Motor neuron (in vitro differentiated cells): ENCODE results near the gene GCK. TPM values are rescaled to one million over a fixed set of nuclear protein-coding genes. Genes with fewer than 3 reads are reported as not detected.

Experiments used
- ATAC-seq, 8 experiments: fragments of 200-7000 bp; cut with Tn5 transposase; replicated peaks in 6 of 8; 2 replicates each; pipeline ENCODE4 v1.8.0; 2021; ENCODE audit warnings: mild to moderate bottlenecking in 8 of 8, moderate library complexity in 8 of 8
- H3K27ac ChIP-seq, 2 donors: fragments of 250-450 bp; sonication (Bioruptor Pico); 2 replicates each; pipeline ENCODE4 v1.9.0; 2021; ENCODE audit warnings: antibody characterized with exemption in 2 of 2, mild to moderate bottlenecking in 2 of 2, moderate library complexity in 1 of 2
- H3K4me1 ChIP-seq, 2 donors: fragments of 250-450 bp; sonication (Bioruptor Pico); replicated peaks in 1 of 2; 2 replicates each; pipeline ENCODE4 v1.6.1; 2021; ENCODE audit warnings: antibody characterized with exemption in 2 of 2, mild to moderate bottlenecking in 2 of 2, moderate library complexity in 1 of 2
- H3K4me3 ChIP-seq, 5 donors: fragments of 250-450 bp; sonication (Bioruptor Pico); 2 replicates each; pipeline ENCODE4 v1.9.0; 2021; ENCODE audit warnings: antibody characterized with exemption in 5 of 5, mild to moderate bottlenecking in 5 of 5, moderate library complexity in 4 of 5
- WGBS, 10 experiments: fragments of 450-650 bp; shearing (Covaris generic); methylation state at CpG; one replicate each; pipeline ENCODE4 v1.0.0; 2022; 5-methylcytosine and 5-hydroxymethylcytosine counted together
- in situ Hi-C, 9 experiments: fragments of 400-800 bp; cut with MboI; loops; one replicate each; pipeline ENCODE4 v1.15.0; 2021; ENCODE audit warnings: low sequenced_read_pairs in 9 of 9, low pct_unique_long_range_greater_than_20kb in 2 of 9; ENCODE audit not compliant: unreplicated experiment in 9 of 9
- total RNA-seq, 8 experiments: library from RNA; unstranded; fragments of 300-600 nt; gene quantifications; 2 replicates each; pipeline versions ENCODE4 v1.2.3 to v1.2.4, GENCODE V29; 2022

Gene GCK
- total RNA-seq, 8 experiments from 2014 or later, result 0.31 to 5.1 (median 2.5) TPM

- in situ Hi-C loops, result no loop called here
- no peak overlapping the region for H3K4me3 ChIP-seq
- no peaks in the 10 kb centered on the region for H3K4me1 ChIP-seq
- WGBS, 10 experiments, result 83% methylated on average over 1 of the region's 16 CpGs; no CpG with 5 or more reads in 9 of the 10 experiments
- peak in 1 of 8 experiments; percentile 6 for ATAC-seq
- no peak overlapping the region for H3K27ac ChIP-seq
Measured at GRCh38 chr7:44111761-44112160, 77.5 kb downstream of the GCK start.

- no peak overlapping the region for H3K27ac ChIP-seq
- ATAC-seq, result peak in 2 of 8 experiments; percentile 2 to 6
- in situ Hi-C loops, result no loop called here
Measured at GRCh38 chr7:44110719-44111635, 78.3 kb downstream of the GCK start.

GRCh38 chr7:44109991-44110390 is 79.2 kb downstream of the GCK start:
- Histone ChIP-seq H3K4me1 (peaks cover 12 to 13% of the 10 kb centered on the region in 2 donors), H3K27ac (no peak overlapping the region), H3K4me3 (no peak overlapping the region)
- in situ Hi-C loops, result no loop called here
- WGBS, 10 experiments, result 87 to 100% (median 100%) methylated on average over 1 to 7 of the region's 18 CpGs; no CpG with 5 or more reads in 5 of the 10 experiments
- ATAC-seq, result no peak

More at GRCh38 chr7:44110719-44111635, 78.3 kb downstream of the GCK start:
- WGBS, 10 experiments, result 83 to 93% (median 90%) methylated on average over 1 to 13 of the region's 27 CpGs; no CpG with 5 or more reads in 5 of the 10 experiments
- peaks cover 2 to 3% of the 10 kb centered on the region in 2 donors for H3K4me1 ChIP-seq
- no peak overlapping the region for H3K4me3 ChIP-seq

GRCh38 chr7:44108768-44109750 is 80.2 kb downstream of the GCK start:
- WGBS, 10 experiments, result 30 to 100% (median 80%) methylated on average over 1 to 2 of the region's 21 CpGs; no CpG with 5 or more reads in 5 of the 10 experiments
- in situ Hi-C loops, result no loop called here
- Histone ChIP-seq H3K4me3 (no peak overlapping the region), H3K4me1 (peaks cover 13 to 19% of the 10 kb centered on the region in 2 donors), H3K27ac (no peak overlapping the region)
- ATAC-seq, result no peak

GRCh38 chr7:44107961-44108767 is 81.1 kb downstream of the GCK start:
- Histone ChIP-seq H3K4me3 (no peak overlapping the region), H3K4me1 (peaks cover 13 to 19% of the 10 kb centered on the region in 2 donors), H3K27ac (no peak overlapping the region)
- in situ Hi-C loops, result no loop called here
- ATAC-seq, result no peak
- WGBS, 10 experiments, result 60 to 100% methylated on average over 1 to 2 of the region's 21 CpGs; no CpG with 5 or more reads in 8 of the 10 experiments

- Histone ChIP-seq H3K27ac (no peak overlapping the region), H3K4me3 (no peak overlapping the region), H3K4me1 (peaks cover 13 to 19% of the 10 kb centered on the region in 2 donors)
- ATAC-seq, result no peak
- in situ Hi-C loops, result no loop called here
- 80 to 100% (median 83%) methylated on average over 1 of the region's 18 CpGs; no CpG with 5 or more reads in 7 of the 10 experiments for WGBS, 10 experiments
Measured at GRCh38 chr7:44107116-44107960, 81.9 kb downstream of the GCK start.

- ATAC-seq, result no peak
- Histone ChIP-seq H3K4me3 (no peak overlapping the region), H3K27ac (no peak overlapping the region), H3K4me1 (peaks cover 13 to 19% of the 10 kb centered on the region in 2 donors)
- 20 to 100% (median 100%) methylated on average over 1 to 6 of the region's 10 CpGs; no CpG with 5 or more reads in 3 of the 10 experiments for whole genome bisulfite sequencing, 10 experiments
- in situ Hi-C loops, result no loop called here
Measured at GRCh38 chr7:44106311-44107065, 82.8 kb downstream of the GCK start.

GRCh38 chr7:44105832-44106231 is 83.4 kb downstream of the GCK start:
- in situ Hi-C loops, result no loop called here
- ATAC-seq, result no peak
- peak overlapping the region in 1 of 2 donors; percentile 5 for H3K27ac ChIP-seq
- H3K4me3 ChIP-seq, result peak overlapping the region in 2 of 5 donors; percentile 39 to 45
- peaks cover 13 to 20% of the 10 kb centered on the region in 2 donors for H3K4me1 ChIP-seq
- WGBS, 10 experiments, result 13 to 100% (median 80%) methylated on average over 1 of the region's 2 CpGs; no CpG with 5 or more reads in 5 of the 10 experiments

- peak overlapping the region; percentile 15 to 45 (median 31) for H3K4me3 ChIP-seq
- WGBS, 10 experiments, result 0 to 70% (median 21%) methylated on average over 2 to 8 of the region's 28 CpGs; no CpG with 5 or more reads in 3 of the 10 experiments
- H3K4me1 ChIP-seq, result peaks cover 18 to 23% of the 10 kb centered on the region in 2 donors
- peak; percentile 38 to 85 (median 69) for ATAC-seq
- H3K27ac ChIP-seq, result peak overlapping the region in 1 of 2 donors; percentile 68
- in situ Hi-C loops, result no loop called here
Measured at GRCh38 chr7:44104860-44105771, 84.1 kb downstream of the GCK start.
